ENCODE data around the gene CYP1A1.
"Not testable (repeated sequence)": the region's sequence is repeated elsewhere in the genome, so short reads cannot be mapped to it uniquely, and the experiment has no call there.

CYP1A1 gene

GRCh38 chr15:74733269-74733668 lies 7.9 kb upstream of the CYP1A1 start:
- no peak for DNase-seq (ENCODE audit: low spot score)
- TF ChIP-seq CTCF (IDR thresholded peaks at IDR 0.05; ENCODE audit: extremely low read depth, missing control alignments) = no peak

- TF ChIP-seq CTCF (IDR thresholded peaks at IDR 0.05; ENCODE audit: extremely low read depth, missing control alignments) = no peak
- DNase-seq (ENCODE audit: low spot score) = no peak
Observed at GRCh38 chr15:74732846-74733245, 7.5 kb upstream of the CYP1A1 start.

DNA sequence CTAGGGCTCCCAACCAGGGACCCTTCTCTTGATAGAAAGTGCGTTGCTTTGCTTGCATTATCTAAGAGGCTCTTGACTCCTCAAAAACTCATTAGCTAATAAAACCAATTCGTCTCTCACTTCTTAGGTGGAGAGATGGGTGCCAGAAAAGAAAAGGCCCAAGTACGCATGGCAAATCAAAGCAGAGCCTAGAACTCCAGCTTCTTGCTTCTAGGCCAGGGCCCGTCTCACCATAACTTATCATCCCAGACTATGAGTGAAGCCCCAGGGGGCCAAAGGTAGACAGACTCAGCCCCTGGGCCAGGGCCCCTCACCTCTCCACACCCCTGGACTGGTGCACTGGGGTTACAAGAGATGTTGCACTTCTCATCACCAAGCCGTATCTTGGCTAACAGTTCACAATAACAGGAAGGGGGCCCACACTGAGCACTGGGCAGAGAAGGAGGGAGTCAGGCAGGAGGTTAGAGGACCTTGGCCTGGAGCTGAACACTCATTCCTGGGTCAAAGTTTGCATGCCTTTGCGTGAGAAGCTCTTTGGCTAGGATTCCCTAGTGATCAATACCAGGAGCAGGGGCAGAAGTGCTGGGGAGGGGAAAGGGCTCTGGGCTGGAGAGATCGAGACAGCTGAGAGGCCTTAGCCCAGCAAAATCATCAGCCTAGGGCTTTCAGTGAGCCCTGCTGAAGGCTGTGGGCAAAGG lies 5.4 kb upstream of the CYP1A1 start:
- no peak for DNase-seq (ENCODE audit: low spot score)
- TF ChIP-seq CTCF (IDR thresholded peaks at IDR 0.05; ENCODE audit: extremely low read depth, missing control alignments) = no peak

GRCh38 chr15:74729372-74729771 lies 4.0 kb upstream of the CYP1A1 start:
- DNase-seq (ENCODE audit: low spot score) = not testable (repeated sequence)

DNA sequence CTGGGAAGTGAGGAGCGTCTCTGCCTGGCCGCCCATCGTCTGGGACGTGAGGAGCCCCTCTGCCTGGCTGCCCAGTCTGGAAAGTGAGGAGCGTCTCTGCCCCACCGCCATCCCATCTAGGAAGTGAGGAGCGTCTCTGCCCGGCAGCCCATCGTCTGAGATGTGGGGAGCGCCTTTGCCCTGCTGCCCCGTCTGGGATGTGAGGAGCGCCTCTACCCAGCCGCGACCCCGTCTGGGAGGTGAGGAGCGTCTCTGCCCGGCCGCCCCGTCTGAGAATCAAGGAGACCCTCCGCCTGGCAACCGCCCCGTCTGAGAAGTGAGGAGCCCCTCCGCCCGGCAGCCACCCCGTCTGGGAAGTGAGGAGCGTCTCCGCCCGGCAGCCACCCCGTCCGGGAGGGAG lies 3.4 kb upstream of the CYP1A1 start:
- not testable (repeated sequence) for DNase-seq (ENCODE audit: low spot score)

DNA sequence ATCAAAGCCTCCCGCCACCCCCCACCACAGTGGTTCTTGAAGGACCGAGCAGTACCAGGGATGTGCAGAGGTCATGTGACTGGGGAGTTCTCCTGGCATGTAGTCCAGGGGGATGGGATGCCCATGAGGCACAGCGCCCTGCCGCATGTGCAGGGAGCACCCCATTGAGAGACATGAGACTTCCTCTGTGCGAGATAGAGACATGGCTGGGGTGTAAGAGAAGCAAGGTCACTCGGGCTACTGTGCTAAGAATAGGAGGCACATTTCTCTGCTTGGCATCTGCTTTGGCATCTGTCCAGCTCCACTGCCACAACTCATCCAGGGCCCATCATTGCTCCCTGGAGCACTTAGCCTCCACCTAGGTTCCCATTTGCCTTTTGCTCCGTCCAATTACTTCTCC lies 2.4 kb upstream of the CYP1A1 start:
- DNase-seq (ENCODE audit: low spot score) = no peak
- no peak for TF ChIP-seq CTCF (IDR thresholded peaks at IDR 0.05; ENCODE audit: extremely low read depth, missing control alignments)

GRCh38 chr15:74726774-74727164 lies 1.4 kb upstream of the CYP1A1 start:
- no peak for DNase-seq (ENCODE audit: low spot score)
- TF ChIP-seq CTCF (IDR thresholded peaks at IDR 0.05; ENCODE audit: extremely low read depth, missing control alignments) = no peak

DNA sequence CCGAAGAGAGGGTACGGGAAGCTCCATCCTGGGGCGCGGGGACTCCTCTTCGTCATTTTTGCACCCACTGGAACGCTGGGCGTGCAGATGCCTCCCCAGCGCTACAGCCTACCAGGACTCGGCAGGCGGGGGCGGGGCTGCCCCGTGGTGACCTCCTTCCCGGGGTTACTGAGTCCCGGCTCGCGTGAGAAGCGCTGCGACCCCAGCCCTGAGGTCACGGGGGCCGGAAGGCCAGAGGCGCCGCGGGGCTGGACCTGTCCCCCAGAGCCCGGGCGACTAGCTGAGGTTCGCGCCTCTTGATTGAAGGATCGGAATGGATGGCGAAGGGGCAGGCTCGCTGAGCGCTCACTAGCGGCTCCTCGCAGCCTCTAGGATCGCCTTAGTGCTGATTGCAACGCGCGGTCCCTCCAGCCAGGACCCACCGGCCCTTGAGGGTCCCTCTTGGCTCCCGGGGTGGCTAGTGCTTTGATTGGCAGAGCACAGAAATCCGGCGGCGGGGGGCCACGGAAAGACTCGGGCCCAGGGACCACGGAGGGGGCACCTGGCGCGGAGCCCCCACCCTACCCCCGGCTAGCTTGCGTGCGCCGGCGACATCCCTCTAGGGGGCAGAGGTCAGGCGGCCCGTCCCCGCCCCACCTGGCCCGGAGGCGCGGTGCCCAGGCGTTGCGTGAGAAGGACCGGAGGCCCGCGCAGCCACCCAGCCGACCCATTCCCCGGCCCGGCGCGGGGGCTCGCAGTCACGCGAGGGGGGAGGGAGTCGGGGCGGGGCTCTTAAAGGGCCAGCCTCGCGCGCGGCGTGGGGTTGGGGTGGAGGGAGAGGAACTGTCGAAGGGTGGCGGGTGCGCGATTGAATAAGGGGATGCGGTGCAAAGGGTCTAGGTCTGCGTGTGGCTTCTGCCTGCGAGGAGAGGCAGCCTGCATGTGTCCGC lies 781 bp upstream of the CYP1A1 start:
- no peak for TF ChIP-seq CTCF (IDR thresholded peaks at IDR 0.05; ENCODE audit: extremely low read depth, missing control alignments)
- peak; percentile 81 for DNase-seq (ENCODE audit: low spot score)
